Fibroblast of lung (primary cell): ENCODE results near the gene MACROD1. TPM values are rescaled to one million over a fixed set of nuclear protein-coding genes. Genes with fewer than 3 reads are reported as not detected.

ENCODE experiments used
- DNase-seq, 2 donors: peaks; one replicate each; pipeline versions ENCODE4 v3.0.0 to v3.0.0-alpha.2; 2010; ENCODE audit warnings: low read depth in 2 of 2
- H2AFZ ChIP-seq: 2 replicates; pipeline ENCODE4 v1.5.1; 2012; ENCODE audit warnings: low read length, control low read depth, inconsistent platforms
- H3K27ac ChIP-seq: 2 replicates; pipeline ENCODE4 v1.5.1; 2011; ENCODE audit warnings: low read length, control low read depth; ENCODE audit not compliant: insufficient read depth
- H3K27me3 ChIP-seq: 2 replicates; pipeline ENCODE4 v1.5.1; 2011; ENCODE audit warnings: mild to moderate bottlenecking, low read length; ENCODE audit not compliant: control insufficient read depth, insufficient read depth
- H3K36me3 ChIP-seq: 2 replicates; pipeline ENCODE4 v1.5.1; 2011; ENCODE audit warnings: low read length; ENCODE audit not compliant: control insufficient read depth, insufficient read depth
- H3K4me1 ChIP-seq: 2 replicates; pipeline ENCODE4 v1.5.1; 2011; ENCODE audit warnings: low read length; ENCODE audit not compliant: control insufficient read depth, insufficient read depth; ENCODE audit errors: extremely low read depth
- H3K4me2 ChIP-seq: 2 replicates; pipeline ENCODE4 v1.5.1; 2011; ENCODE audit warnings: low read length, control low read depth; ENCODE audit not compliant: insufficient read depth; ENCODE audit errors: extremely low read depth
- H3K4me3 ChIP-seq, 4 experiments: fragments of 200-600 bp in 1 of 4; sonication (generic) in 1 of 4; replicated peaks in 1 of 4; 2 replicates each; pipeline ENCODE4 v1.5.1; 2011 to 2016; ENCODE audit warnings: low read length in 4 of 4, low read depth in 3 of 4, mild to moderate bottlenecking in 3 of 4, control low read depth in 2 of 4, inconsistent platforms in 1 of 4, mixed read lengths in 1 of 4; ENCODE audit not compliant: insufficient read depth in 1 of 4; ENCODE audit errors: control extremely low read depth in 1 of 4
- H3K79me2 ChIP-seq: 2 replicates; pipeline ENCODE4 v1.5.1; 2012; ENCODE audit warnings: mild to moderate bottlenecking, low read length, inconsistent platforms; ENCODE audit not compliant: control insufficient read depth, insufficient read depth
- H3K9ac ChIP-seq: 2 replicates; pipeline ENCODE4 v1.5.1; 2011; ENCODE audit warnings: mild to moderate bottlenecking, low read length, control low read depth; ENCODE audit not compliant: insufficient read depth
- H3K9me3 ChIP-seq: 2 replicates; pipeline ENCODE4 v1.5.1; 2012; ENCODE audit warnings: low read depth, low read length; ENCODE audit not compliant: control insufficient read depth, insufficient read depth
- H4K20me1 ChIP-seq: 2 replicates; pipeline ENCODE4 v1.5.1; 2011; ENCODE audit warnings: low read length; ENCODE audit not compliant: control insufficient read depth, insufficient read depth; ENCODE audit errors: extremely low read depth
- EZH2 ChIP-seq: IDR thresholded peaks from 2 replicates; pipeline ENCODE4 v1.5.1; 2012; ENCODE audit warnings: low read length, control low read depth, mild to moderate bottlenecking; ENCODE audit errors: missing control alignments
- polyA plus RNA-seq, 2 donors: library from polyadenylated mRNA; depleted of rRNA in 1 of 2; stranded (reverse) in 1 of 2; unstranded in 1 of 2; fragments of >200 nt; gene quantifications; 2 replicates each; pipeline ENCODE4 v1.2.1, GENCODE V29; 2011 to 2012; ENCODE audit warnings: missing spikeins in 1 of 2
- total RNA-seq: library from RNA; depleted of rRNA; stranded (reverse); fragments of >200 nt; gene quantifications from 2 replicates; pipeline ENCODE4 v1.2.1, GENCODE V29; 2014
- TF ChIP-seq, protein P1 (sequence below), 2 donors: IDR thresholded peaks in 1 of 2; conservative IDR thresholded peaks in 1 of 2; 1 replicate in 1 of 2; 2 replicates in 1 of 2; pipeline ENCODE4 v1.5.1; 2011 to 2012; ENCODE audit warnings: low read length in 2 of 2, control low read depth in 1 of 2, inconsistent platforms in 1 of 2, low read depth in 1 of 2, mild to moderate bottlenecking in 1 of 2

Gene MACROD1
- total and polyA plus RNA-seq, 2 donors (not counting 1 experiment from before 2014, with no cell fraction given): 8.8 to 24.8 TPM

GRCh38 chr11:64192434-64192833, 26.5 kb upstream of the MACROD1 start:
- no peak overlapping the region for H3K4me2 ChIP-seq
- H3K27ac ChIP-seq: no peak overlapping the region
- TF ChIP-seq, protein P1, sequence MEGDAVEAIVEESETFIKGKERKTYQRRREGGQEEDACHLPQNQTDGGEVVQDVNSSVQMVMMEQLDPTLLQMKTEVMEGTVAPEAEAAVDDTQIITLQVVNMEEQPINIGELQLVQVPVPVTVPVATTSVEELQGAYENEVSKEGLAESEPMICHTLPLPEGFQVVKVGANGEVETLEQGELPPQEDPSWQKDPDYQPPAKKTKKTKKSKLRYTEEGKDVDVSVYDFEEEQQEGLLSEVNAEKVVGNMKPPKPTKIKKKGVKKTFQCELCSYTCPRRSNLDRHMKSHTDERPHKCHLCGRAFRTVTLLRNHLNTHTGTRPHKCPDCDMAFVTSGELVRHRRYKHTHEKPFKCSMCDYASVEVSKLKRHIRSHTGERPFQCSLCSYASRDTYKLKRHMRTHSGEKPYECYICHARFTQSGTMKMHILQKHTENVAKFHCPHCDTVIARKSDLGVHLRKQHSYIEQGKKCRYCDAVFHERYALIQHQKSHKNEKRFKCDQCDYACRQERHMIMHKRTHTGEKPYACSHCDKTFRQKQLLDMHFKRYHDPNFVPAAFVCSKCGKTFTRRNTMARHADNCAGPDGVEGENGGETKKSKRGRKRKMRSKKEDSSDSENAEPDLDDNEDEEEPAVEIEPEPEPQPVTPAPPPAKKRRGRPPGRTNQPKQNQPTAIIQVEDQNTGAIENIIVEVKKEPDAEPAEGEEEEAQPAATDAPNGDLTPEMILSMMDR (conservative IDR thresholded peaks at IDR 0.05 in 1 of 2, IDR thresholded peaks at IDR 0.05 in 1 of 2; ENCODE audit: low read depth in 1 of 2, low read length in 2 of 2): no peak
- TF ChIP-seq EZH2: no peak
- H3K79me2 ChIP-seq: peaks cover 36% of the 10 kb centered on the region
- no peak overlapping the region for H2AFZ ChIP-seq
- no peak overlapping the region for H3K9ac ChIP-seq
- H3K36me3 ChIP-seq: peaks cover 11% of the 10 kb centered on the region
- no peaks in the 10 kb centered on the region for H3K9me3 ChIP-seq
- H3K4me1 ChIP-seq: no peaks in the 10 kb centered on the region
- no peak overlapping the region for H3K4me3 ChIP-seq
- no peaks in the 10 kb centered on the region for H4K20me1 ChIP-seq
- H3K27me3 ChIP-seq: no peaks in the 10 kb centered on the region
- no peak for DNase-seq

- peak overlapping the region; percentile 68 for H3K9ac ChIP-seq
- H3K9me3 ChIP-seq: no peaks in the 10 kb centered on the region
- H3K4me1 ChIP-seq: peaks cover 8% of the 10 kb centered on the region
- H3K27ac ChIP-seq: no peak overlapping the region
- no peaks in the 10 kb centered on the region for H3K27me3 ChIP-seq
- no peak overlapping the region for H2AFZ ChIP-seq
- no peaks in the 10 kb centered on the region for H3K36me3 ChIP-seq
- no peak overlapping the region for H3K4me2 ChIP-seq
- H4K20me1 ChIP-seq: no peaks in the 10 kb centered on the region
- H3K79me2 ChIP-seq: peaks cover 28% of the 10 kb centered on the region
- DNase-seq: peak in 1 of 2 donors; percentile 11
- TF ChIP-seq, protein P1 (conservative IDR thresholded peaks at IDR 0.05 in 1 of 2, IDR thresholded peaks at IDR 0.05 in 1 of 2; ENCODE audit: low read depth in 1 of 2, low read length in 2 of 2): no peak
- TF ChIP-seq EZH2: no peak
- no peak overlapping the region for H3K4me3 ChIP-seq
Observed at GRCh38 chr11:64186492-64187165, 20.7 kb upstream of the MACROD1 start.

DNA sequence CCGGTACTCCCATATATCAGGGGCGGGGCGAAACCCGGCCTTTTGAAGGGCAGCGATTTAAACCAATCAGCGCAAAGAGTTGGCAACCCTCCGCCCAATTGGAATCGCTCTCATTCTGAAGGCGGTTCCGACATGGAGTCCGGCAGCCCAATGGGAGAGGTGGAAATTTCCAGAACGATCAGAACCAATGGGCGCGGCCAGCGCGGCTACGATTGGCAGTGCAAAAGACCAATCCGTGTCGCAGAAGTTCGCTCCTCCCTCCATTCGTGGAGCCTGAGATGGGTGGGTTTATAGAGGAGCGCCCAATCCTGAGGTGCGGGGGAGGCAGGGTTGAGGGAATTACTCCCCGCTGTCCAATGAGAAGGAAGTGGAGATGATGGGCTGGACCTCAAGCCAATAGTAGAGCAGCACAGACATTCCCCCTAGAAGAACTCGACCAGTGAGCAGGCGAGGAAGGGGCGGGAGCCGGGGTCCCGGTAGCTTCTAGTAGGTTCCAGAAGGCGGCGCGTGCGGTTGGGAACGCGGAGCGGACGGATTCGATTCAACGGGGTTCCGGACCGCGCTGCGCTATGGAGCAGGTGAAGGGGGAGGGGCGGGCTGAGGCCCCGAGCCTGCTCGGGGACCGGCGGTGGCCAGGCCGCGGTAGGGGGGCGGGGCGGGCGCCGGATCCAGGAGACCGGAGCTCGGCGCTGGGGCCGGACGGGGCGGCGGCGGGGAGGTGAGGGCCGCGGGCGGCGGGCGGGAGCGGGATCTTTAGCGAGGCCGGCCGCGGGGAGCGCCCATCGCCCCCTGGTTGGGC, 20.0 kb upstream of the MACROD1 start, which contains the start of gene STIP1:
Gene STIP1, plus strand, starts transcription at position 479 of the 799 bp plus-strand sequence. Its CDS starts 91 bp downstream, at position 570.
- Histone ChIP-seq H3K4me1 (peaks cover 14% of the 10 kb centered on the region), H3K79me2 (peaks cover 20% of the 10 kb centered on the region), H3K9me3 (no peaks in the 10 kb centered on the region), H3K9ac (peak within 1 kb of the TSS; percentile 88), H2AFZ (peak within 1 kb of the TSS; percentile 43), H3K4me3 (peak within 1 kb of the TSS; percentile 67 to 85 (median 76)), H3K36me3 (no peaks in the 10 kb centered on the region), H4K20me1 (no peaks in the 10 kb centered on the region), H3K27ac (peak within 1 kb of the TSS; percentile 91), H3K4me2 (peak within 1 kb of the TSS; percentile 99), H3K27me3 (no peaks in the 10 kb centered on the region)
- DNase-seq: peak; percentile 100
- TF ChIP-seq EZH2: no peak
- TF ChIP-seq, protein P1 (conservative IDR thresholded peaks at IDR 0.05 in 1 of 2, IDR thresholded peaks at IDR 0.05 in 1 of 2; ENCODE audit: low read depth in 1 of 2, low read length in 2 of 2): peak; percentile 33 to 54
